ENCODE data around the gene ITPRID1.
A peak's percentile ranks its signal among the peaks of the same experiment; 100 is the strongest.
"Not testable (repeated sequence)": the region's sequence is repeated elsewhere in the genome, so short reads cannot be mapped to it uniquely, and the experiment has no call there.

Gene ITPRID1

DNA sequence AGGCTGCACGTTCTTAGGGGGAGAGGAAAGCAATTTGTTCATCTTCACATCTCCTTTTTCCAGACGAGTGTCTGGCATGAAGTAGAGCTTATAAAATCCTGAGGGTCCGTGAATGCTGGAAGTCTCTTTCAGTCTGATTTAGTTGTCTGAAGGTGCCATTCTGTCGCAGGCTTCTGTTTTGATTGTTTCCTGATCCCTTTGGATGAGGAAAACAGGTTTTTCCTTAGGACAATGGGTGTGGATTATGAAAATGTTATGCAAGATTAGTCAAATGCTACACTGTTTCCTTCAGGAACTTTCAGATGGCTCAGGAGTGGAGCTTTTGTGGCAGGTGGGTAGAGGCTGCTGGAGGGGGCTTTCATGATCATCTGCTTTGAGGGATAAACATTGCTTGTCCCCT is at the start of gene ITPRID1:
Gene ITPRID1 (plus strand): TSS at position 301 of the 400 bp plus-strand sequence. CDS start 38,935 bp downstream, outside the sequence.
- no peak for DNase-seq

DNA sequence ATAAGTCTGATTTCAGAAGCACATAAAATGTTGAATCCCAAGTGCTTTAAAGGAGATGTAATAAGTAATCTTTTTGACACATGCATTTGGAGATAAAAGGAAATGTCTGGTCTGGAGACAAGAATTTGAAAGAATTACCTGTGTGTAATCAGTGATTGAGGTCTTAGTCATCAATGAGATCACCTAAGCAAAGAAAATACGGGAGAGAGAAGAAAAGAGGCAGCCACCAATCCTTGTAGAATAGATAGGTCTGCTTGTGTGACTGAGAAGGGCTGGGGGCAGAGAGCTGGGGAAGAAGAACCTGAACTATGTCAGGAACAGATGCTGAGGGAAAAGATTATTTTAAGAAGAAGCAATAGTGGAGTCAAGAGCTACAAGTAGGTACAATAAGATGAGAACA is 49.3 kb upstream of the ITPRID1 start:
- DNase-seq: no peak

DNA sequence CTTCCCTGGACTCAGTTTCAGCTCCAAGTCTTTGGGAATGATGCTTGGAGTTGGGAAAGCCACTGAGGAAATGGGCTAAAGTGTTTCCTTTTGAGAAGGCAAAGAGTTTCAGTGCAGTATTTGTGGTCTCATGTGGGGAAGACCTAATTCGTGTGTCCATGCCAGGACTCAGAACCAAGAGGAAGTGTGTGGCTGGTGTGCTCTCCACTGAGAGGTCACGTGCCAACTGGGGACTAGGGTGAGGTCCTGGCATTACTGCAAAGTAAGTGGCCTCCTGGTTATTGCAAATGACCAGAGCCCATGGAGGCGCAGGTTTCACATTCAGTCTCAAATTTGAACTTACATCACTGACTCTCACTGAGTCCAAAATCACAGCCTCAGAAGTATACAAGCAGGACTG is 48.6 kb upstream of the ITPRID1 start:
- peak; percentile 6 to 22 (median 12) for DNase-seq

DNA sequence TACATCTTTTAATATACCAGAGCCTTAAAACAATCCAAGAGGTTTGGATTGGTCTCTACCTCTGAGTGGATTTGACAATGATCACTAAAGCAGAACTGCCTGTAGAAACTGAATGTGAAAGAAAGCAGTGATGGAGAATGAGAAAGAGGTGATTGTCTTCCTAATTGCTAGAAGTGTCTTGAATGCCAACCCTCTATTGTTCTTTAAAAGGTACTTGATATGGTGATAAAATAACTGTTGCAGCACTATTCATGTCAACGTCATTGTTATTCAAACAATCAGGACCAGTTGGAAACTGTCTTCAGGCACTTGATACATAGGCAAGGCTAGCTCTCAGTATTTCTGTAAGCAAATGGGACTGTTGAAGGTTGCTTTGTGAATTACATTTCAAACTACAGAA is 47.9 kb upstream of the ITPRID1 start:
- no peak for DNase-seq

DNA sequence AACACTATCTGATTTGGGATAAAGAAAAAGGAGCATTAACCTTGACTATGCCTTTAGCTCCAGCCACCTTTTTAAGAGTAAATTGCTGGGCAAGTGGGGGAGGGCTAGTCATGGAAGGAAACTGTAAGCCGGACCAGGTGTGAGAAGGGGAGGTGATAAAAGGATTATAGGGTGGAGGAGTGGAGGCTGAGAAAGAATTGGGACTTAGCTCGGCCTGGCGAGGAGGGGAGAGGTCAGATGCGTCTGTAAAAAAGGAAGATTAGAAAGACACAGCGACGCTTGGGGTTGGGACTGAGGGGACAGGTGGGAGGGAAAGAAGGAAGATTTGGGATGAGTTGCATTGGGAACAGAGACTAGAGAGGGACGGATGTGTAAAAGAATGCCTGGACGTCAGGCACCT is 43.0 kb upstream of the ITPRID1 start:
- not testable (repeated sequence) for DNase-seq

DNA sequence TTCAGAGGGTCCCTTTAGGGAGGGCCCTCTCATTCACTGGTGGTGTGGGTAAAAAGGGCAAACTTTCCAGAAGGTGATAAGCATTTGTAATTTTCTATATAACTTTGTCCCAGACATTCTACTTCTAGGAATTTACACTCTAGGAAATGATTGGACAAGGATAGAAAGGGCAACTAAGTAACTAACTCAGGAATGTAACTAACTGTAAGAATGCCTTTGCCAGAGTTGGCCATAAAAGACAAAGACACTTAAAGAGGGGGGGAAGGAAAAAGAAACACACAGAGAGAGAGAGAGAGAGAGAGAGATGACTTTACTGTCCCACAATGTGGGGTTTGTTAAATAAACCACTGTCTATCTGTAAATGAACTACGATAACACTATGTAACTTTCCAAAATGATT is 38.5 kb upstream of the ITPRID1 start:
- DNase-seq: no peak

DNA sequence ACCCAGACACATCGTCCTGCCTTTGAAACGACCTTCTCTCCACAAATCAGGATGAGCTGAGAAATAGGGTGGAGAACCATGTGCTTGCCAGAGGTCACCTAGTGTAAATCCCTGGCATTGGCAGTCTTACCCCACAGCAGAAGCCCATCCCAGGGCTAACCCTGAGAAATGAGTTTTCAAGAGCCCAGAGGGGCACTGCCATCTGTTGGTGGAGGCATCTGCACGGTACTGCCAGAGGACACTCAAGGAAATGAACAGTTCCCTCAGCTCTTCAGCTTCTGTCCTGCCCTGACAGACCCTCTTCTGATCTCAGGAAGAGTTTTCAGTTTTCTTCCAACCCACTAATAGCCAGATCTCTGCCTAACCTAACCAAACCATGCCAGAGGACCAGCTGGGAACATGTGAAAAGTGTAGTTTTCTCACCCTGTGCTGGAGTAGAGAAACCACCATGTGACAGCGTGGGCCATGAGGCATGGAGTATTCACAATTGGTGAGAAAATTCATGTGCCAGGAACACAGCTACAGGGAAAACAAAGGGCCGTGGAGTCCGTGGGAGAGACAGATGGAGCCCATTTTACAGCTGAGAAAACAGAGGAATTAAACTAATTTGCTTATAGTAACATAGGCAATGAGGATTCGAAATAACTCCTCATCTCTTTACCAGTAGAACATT is 37.7 kb upstream of the ITPRID1 start:
- DNase-seq: no peak

DNA sequence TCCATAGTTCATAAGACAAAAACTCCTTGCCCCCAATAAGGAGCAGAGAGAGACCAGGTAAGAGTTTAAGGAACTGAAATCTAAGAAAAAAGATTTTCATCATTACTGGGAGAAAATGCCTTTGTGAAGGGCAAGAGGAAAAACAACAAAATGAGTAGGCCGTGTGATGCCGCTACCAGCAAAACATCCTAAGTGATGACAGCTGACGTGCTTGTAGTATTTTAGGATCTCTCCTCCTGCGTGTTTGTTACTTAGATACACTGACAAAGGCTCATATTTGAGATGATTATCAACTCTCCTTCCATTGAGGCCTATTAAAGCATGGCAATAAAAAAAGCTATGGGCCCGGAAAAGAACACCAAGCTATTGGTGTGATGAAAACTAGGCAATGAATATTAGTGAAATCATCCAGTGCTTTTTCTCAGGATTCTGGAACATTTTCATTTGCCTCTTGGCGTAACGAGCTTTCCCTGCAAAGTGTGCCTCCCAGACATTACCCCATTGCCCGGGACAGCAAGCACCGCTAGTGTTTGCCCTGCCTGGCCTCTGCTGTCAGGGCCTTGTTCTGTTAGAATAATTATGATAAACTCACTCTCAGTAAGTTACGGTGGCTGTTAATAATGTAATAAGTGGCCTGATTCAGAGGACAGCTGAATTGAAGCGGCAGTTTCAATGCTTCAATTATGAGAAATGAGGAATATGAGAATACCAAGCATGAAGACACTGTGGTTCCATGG is 36.8 kb upstream of the ITPRID1 start:
- DNase-seq: no peak

DNA sequence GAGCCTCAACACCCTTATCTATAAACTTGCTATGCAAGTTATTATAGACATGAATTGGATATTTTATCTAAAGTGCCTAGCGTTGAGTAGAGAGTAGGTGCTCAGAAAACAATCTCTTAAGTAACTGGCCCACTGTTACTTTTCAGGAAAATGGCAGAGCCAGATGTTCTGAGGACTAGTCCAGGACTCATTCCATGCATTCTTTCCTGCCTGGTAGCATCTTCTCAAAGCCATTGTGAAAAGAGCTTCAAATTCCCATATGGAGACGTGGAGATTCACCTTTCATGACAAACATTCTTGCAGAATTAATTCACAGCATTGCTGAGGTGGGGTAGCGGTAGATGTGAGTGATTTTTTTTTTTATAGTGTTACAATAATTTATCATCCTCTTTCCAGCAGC is 35.9 kb upstream of the ITPRID1 start:
- DNase-seq: no peak

DNA sequence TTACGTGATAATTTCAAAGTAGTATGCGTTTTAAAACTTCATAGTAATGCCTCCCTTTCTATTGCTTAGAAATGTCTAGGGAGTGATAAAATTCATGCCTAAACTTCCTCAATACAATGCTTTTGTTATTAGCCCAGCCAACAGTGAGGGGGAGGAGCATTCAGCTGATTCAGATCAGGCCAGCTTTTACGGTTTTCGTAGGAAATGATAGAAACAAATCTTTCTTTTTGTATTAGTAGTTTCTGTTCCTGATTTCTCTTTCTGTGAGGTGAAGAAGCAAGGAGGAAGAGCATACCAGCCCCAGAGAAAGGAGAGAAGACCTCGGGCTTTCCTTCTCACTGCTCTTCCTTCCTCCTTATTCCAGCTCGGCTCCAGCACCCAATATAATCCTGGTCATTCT is 35.2 kb upstream of the ITPRID1 start:
- DNase-seq: peak; percentile 54 to 59 (median 57)

DNA sequence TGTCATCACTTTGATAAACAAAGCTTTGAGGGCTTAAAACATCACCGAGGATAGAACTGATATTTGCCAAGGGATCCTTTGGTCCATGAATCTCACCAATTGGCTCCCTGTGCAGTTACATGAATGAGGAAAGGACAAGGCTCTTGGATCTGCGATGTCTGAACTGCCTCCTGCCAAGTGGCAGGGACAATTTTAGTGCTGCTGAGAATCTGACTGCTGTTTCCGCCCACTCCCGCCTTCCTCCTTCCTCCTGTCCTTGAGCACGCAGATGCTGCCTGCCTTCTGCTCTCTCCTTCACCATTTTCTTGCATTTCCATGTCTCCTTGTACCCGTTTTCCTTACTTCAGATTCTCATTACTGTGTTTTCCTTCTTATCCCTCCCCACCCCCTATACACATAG is 26.8 kb upstream of the ITPRID1 start:
- DNase-seq: no peak

DNA sequence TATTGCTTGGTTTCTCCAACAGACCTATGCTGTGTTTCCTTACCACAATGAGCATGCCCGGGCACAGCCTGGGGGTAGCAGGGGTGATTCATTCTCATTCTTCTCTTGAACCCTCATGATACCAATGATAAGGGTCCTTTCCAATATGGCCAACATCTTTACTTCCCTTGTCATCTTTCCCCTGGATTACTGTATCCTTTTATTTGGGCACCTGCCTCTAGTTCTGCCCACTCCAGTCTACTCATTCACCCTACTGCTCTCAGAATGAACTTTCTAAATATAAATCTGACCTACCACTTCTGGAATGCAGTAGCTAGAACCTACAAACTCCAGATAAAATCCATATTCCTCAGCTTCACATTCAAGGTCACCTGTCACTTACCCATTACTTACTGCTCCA is 26.4 kb upstream of the ITPRID1 start:
- DNase-seq: no peak

DNA sequence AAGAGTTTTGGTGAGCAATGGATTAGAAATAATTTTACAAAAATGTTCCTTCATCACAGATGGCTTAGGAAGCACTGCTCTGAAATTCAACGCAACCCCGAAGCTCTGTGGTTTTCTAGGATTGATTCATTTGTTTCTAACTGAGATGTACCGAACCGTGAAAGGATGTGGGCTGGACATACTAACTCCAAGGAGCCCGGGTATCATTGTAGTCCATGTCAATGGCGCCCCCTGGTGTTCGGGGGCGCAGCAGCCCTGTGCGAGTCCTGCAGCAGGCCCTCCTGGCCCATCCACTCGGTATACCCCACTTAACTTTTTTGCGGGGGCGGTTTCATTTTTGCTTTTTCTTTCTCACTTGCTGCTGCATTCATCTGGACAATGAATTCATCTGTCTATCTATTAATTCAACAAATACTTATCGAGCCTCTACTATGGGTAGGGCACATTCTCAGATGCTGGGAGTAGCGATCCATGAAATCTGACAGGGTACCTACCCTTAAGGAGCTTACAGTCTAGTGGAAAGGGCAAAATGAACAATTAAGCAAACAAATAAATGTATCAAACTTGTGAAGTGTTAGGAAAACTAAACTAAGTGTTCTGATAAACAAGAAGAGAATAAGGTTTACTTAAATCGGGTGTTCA is 25.2 kb upstream of the ITPRID1 start:
- DNase-seq: peak; percentile 74 to 91 (median 78)

DNA sequence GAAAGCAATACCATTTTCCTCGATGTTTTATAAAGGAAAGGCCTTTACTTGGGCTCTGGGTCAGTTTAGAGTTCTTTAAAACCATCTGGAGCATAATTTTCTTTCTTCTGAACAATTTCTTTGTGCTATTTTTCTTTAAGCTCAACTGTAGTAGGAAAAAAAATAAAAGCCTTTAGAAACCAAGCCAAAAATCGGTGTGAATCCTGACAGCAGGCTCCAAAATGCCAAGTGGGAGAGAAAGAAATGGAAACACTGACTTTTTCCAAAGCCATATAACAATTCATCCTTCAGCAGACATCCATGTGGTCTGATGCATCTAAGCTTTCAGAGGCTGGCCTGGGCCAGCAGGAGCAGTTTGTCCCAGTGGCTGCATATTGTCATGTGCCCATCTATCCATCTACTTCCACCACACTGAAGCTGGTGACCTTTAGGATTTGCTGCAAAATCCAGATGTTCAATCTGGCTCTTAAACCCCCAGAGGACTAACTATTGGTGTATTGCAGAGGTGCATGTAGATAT is 23.0 kb upstream of the ITPRID1 start:
- no peak for DNase-seq

DNA sequence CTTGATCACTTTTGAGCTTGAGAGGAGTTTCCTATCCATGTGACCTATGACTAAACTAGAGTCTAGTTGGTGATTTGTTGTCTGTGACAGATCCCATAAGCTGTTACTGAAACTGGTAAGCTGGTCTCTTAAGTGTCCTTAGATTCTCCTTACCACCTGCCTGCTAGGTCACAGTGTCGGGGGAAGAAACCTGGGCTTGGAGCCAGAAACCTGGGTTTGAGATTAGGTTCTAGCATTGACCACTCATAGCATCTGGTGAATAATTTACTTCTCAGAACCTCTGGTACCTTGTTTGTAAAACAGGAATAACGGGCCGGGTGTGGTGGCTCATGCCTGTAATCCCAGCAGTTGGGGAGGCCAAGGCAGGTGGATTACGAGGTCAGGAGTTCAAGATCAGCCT is 21.8 kb upstream of the ITPRID1 start:
- DNase-seq: no peak

DNA sequence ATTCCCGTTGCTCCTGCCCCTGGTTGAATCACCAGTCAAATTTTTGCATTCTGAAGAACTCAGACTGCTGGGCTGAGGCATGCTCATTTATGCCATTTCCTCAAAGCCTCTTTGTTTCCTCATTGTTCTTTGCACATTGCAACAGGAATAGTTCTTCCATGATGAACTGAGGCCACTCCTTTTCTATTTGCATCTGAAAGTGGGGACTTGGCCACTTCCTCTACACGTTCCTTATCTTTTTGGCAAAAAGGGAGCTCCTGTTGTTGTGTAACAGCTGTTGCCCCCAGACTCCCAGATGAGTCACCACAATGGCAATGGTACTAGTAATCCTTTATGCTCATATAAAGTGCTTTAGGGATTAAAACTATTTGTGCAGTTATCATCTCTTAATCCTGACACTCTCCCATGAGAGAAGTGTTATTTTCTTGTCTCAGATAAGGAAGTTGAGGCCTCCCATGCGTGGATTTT is 20.1 kb upstream of the ITPRID1 start:
- DNase-seq: peak in 1 of 3 donors; percentile 3

DNA sequence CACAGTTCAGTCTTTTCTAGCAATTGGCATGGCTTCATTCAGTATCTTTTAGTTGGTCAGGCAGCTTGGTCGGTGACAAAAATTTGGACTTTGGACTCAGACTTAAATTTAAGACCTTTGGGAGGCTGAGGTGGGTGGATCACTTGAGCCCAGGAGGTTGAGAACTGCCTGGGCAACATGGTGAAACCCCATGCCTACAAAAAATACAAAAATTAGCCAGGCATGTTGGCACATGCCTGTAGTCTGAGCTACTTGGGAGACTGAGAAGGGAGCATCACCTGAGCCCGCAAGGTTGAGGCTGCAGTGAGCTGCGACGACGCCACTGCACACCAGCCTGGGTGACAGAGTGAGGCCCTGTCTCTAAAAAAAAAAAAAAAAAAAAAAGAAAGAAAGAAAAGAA is 19.5 kb upstream of the ITPRID1 start:
- DNase-seq: no peak

DNA sequence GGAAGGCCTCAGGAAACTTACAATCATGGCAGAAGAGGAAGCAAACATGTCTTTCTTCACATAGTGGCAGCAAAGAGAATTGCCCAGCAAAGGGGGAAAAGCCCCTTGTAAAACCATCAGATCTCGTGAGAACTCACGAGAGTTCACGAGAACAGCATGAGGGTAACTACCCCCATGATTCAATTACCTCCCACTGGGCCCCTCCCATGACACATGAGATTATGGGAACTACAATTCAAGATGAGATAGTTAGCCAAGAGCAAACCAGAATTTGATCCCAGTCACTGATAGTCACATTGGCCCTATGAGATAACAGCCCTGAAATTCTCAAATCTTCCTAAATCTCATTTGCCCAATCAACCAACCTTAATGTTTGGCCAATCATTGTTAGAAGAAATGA is 18.2 kb upstream of the ITPRID1 start:
- DNase-seq: no peak

DNA sequence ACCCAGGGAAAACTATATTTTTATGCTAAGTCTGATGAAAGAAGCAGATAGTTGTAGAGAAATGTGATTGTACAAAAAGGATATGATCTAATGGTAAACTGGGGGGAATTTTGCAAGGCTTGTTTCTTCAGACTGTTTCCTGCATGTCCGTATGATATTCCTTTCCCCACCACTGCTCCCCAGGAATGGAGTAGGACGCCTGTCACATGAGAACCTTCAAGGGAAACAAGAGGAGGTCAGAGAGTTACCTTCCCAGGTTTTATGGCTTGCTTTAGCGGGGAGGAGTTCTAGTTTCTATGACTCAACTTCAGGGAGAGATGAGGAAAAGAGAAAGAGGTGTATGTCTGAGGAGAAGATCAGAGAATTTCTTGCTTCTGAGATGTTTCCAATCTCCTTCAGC is 16.4 kb upstream of the ITPRID1 start:
- no peak for DNase-seq

DNA sequence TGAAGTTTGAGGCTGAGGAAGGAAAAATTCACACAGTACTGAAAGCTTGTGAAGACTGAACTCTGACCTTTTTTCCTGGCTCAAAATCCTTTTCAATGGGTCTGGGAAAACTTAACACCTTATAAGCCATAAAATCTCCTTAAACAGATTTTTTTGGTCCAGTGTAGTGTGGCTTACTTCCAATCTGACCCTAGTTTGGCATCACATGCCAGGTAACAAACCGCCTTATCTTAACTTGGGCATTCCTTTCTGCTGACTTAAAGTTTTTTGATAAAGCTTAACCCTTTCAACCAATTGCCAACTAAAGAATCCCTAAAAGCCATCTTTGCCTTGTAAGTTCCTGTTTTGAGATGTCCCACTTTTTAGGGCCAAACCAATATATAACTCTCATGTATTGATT is 13.2 kb upstream of the ITPRID1 start:
- DNase-seq: no peak

DNA sequence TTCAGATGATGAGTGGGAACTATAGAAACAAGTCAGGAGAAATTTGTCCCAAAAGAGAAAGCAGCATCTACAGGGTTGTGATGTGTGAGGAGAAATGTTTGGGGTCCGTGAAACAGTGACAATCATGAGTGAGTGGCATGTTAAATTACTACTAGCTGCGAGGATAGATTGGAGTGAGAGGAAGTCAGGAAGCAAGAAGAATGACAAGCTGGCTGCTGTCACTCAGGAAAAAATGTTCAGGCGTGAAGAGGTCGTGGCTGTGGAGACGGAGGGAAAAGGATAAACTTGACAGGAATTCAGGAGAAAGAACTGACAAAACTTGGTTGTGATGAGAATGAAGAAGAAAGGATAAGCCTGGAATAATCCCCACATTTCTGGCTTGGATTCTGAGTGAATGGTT is 5.1 kb upstream of the ITPRID1 start:
- DNase-seq: no peak

DNA sequence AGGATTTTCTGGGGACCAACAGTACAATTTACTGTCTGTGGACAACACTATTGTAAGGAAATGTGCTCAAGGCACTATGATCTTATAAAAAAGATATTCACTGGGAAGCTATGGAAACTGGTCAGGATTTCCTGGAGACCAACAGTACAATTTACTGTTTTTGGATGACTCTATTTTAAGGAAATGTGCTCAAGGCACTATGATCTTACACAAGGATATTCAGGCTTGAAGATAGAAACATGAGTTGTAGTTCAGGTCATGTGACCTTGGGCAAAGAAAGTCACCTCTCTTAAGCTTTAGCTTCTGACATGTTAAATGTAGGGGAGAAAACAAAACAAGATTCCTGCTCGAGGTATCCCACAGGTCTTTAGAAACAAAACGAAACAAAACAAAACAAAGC is 1.7 kb upstream of the ITPRID1 start:
- DNase-seq: no peak

DNA sequence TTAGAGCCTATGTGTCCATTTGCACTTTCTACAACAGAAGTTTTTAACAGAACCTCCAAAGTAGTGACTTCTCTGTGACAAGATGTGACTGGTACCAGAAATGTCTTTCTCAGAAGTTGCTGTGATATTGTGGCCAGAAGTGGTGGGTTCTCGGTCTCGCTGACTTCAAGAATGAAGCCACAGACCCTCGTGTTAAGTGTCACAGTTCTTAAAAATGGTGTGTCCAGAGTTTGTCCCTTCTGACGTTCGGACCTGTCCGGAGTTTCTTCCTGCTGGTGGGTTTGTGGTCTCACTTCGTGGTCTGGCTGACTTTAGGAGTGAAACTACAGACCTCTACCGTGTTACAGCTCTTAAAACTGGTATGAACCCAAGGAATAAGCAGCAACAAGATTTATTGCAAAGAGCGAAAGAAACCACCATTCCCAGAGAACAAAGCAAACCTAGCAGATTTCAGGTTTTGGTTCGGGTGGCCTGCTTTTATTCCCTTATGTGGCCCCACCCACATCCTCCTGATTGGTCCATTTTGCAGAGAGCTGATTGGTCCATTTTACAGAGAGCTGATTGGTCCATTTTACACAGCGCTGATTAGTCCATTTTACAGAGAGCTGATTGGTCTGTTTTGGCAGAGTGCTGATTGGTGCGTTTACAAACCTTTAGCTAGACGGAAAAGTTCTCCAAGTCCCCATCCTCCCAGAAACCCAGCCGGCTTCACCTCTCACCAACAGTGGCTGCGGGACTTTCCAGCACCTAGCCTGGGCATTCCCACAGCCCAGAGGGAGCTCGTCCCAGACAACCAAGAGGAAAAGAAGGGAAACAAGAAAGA is 3.0 kb downstream of the ITPRID1 start:
- DNase-seq: no peak

Measured in suppressor macrophage treated with lipopolysaccharide for 1 hour (primary cell).